Panc1 (cell line): ENCODE results near the gene DGAT2L6.

Source experiments
- POLR2AphosphoS5 ChIP-seq: IDR thresholded peaks from 2 replicates; pipeline ENCODE4 v1.6.1; 2012; ENCODE audit warnings: mild to moderate bottlenecking, low read depth, low read length, moderate library complexity
- TCF7L2 ChIP-seq: IDR thresholded peaks from 2 replicates; pipeline ENCODE4 v1.6.1; 2011; ENCODE audit warnings: mild to moderate bottlenecking, low read depth, low read length, inconsistent platforms
- TF ChIP-seq, protein P1 (sequence below), 2 experiments: IDR thresholded peaks; 2 replicates each; pipeline ENCODE4 v1.6.1; 2011 to 2012; ENCODE audit warnings: low read depth in 2 of 2, control low read depth in 1 of 2, low read length in 1 of 2, mild to moderate bottlenecking in 1 of 2, moderate library complexity in 1 of 2; ENCODE audit not compliant: insufficient read depth in 1 of 2
- TF ChIP-seq, protein P2 (sequence below): fragments of 450-650 bp; IDR thresholded peaks from 2 replicates; pipeline ENCODE4 v1.5.1; 2017; ENCODE audit warnings: mild to moderate bottlenecking

DNA sequence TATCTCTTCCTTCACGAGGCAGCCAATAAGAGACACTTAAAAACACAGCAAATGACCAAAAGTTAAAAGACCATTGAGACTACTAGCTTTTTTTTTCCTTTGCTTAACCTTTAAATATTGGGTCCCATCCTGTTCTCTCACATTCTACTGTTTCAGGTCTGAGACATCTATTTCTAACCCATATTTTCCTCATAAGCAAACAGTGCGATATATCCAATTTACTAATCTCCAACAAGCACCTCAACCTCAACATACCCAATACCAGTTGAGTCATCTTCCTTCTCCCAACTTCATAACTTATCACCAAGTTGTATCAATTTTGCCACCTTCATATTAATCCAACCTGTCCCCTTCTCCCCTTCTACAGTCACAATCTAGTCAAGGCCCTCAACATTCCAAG is 64.2 kb downstream of the DGAT2L6 start:
- TF ChIP-seq, protein P1, sequence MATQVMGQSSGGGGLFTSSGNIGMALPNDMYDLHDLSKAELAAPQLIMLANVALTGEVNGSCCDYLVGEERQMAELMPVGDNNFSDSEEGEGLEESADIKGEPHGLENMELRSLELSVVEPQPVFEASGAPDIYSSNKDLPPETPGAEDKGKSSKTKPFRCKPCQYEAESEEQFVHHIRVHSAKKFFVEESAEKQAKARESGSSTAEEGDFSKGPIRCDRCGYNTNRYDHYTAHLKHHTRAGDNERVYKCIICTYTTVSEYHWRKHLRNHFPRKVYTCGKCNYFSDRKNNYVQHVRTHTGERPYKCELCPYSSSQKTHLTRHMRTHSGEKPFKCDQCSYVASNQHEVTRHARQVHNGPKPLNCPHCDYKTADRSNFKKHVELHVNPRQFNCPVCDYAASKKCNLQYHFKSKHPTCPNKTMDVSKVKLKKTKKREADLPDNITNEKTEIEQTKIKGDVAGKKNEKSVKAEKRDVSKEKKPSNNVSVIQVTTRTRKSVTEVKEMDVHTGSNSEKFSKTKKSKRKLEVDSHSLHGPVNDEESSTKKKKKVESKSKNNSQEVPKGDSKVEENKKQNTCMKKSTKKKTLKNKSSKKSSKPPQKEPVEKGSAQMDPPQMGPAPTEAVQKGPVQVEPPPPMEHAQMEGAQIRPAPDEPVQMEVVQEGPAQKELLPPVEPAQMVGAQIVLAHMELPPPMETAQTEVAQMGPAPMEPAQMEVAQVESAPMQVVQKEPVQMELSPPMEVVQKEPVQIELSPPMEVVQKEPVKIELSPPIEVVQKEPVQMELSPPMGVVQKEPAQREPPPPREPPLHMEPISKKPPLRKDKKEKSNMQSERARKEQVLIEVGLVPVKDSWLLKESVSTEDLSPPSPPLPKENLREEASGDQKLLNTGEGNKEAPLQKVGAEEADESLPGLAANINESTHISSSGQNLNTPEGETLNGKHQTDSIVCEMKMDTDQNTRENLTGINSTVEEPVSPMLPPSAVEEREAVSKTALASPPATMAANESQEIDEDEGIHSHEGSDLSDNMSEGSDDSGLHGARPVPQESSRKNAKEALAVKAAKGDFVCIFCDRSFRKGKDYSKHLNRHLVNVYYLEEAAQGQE (IDR thresholded peaks at IDR 0.05; ENCODE audit: insufficient read depth in 1 of 2, low read depth in 2 of 2, low read length in 1 of 2): no peak
- TF ChIP-seq, protein P2, sequence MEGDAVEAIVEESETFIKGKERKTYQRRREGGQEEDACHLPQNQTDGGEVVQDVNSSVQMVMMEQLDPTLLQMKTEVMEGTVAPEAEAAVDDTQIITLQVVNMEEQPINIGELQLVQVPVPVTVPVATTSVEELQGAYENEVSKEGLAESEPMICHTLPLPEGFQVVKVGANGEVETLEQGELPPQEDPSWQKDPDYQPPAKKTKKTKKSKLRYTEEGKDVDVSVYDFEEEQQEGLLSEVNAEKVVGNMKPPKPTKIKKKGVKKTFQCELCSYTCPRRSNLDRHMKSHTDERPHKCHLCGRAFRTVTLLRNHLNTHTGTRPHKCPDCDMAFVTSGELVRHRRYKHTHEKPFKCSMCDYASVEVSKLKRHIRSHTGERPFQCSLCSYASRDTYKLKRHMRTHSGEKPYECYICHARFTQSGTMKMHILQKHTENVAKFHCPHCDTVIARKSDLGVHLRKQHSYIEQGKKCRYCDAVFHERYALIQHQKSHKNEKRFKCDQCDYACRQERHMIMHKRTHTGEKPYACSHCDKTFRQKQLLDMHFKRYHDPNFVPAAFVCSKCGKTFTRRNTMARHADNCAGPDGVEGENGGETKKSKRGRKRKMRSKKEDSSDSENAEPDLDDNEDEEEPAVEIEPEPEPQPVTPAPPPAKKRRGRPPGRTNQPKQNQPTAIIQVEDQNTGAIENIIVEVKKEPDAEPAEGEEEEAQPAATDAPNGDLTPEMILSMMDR: no peak
- TF ChIP-seq POLR2AphosphoS5 (no peak), TCF7L2 (no peak)
